ENCODE measurements around the gene CASKIN2.
A peak's percentile ranks its signal among the peaks of the same experiment; 100 is the strongest.

Gene CASKIN2

DNA sequence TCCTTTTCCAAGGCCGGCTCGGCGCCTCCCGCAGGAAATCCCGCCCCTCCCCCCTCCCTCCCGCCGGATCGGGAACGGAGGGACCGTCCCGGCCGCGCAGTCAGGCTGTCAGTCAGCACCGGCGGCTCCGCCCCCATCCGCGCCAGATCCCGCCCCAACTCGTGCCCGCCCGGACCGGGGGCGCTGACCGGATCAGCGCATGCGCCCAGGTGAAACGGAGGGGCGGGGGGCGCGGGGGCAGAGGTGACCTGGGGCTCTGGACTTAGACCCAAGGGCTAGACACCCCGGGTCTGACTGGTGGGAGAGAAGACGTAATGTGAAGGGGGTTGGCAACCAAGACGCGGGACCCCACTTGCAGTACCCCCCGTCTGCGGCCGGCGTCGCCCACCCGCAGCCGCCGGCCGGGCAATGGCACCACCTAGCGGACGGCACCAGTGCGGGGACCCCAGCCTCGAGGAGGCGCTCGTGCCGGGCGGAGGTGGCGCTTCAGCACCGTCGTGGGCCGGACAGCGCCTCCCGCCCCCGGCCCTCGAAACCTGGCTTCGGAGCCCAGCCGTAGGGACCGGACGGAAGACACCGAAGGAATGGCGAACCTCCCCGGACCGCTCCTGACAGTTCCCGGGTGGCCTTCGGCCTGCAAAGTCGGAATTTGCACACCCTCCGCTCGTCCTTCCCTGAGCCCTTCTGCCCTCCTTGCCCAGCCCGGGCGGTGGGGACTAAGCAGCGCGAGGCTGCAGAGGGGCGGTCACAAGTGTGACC is at the start of gene CASKIN2:
Gene CASKIN2, minus strand, starts transcription at position 42 of the 759 bp plus-strand sequence. CDS start 1,733 bp downstream, outside the sequence.
- Histone ChIP-seq H3K27ac (peak within 1 kb of the TSS; percentile 42 to 93 (median 86)), H3K4me3 (peak within 1 kb of the TSS; percentile 73 to 96 (median 93))

GRCh38 chr17:75565066-75565465 is 49.7 kb upstream of the CASKIN2 start:
- Histone ChIP-seq H3K4me3 (no peak overlapping the region), H3K27ac (peak overlapping the region in 2 of 21 experiments; percentile 8 to 47)

- H3K4me3 ChIP-seq, result no peak overlapping the region
- H3K27ac ChIP-seq, result peak overlapping the region in 1 of 21 experiments; percentile 19
Measured at GRCh38 chr17:75564195-75564594, 48.9 kb upstream of the CASKIN2 start.

- H3K27ac ChIP-seq, result no peak overlapping the region
- H3K4me3 ChIP-seq, result no peak overlapping the region
Measured at GRCh38 chr17:75563063-75563758, 47.9 kb upstream of the CASKIN2 start.

DNA sequence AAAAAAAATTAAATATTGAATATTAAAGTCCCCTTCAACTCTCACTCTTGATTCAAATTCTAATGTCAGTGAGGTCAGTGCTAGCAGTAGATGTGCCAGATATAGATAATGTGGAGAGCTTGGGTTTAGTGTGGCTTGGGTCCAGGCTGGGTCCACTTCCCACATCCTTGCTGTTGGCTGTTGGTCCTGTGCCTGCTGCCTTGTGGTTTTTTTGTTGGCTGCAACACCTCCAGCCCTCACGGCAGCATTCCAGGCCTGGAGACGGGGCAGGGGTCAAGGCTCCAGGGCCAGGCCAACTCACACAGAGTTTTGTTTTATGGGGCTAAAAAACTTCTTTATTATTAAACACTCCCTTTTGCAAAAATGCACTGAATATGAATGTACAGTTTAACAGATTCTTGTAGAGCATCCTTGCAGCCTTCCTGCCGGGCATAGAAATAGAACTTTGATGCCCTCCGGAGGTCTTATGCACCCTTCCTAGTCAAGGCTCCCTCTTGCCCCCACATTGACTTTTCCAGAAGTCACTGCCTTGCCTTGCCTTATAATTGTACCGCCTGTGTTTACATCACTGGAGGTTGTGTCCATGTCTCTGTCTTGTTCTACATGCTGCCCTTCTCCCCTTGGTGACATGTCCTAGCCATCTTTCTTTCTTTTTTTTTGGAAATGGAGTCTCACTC is 46.7 kb upstream of the CASKIN2 start:
- no peak overlapping the region for H3K27ac ChIP-seq
- no peak overlapping the region for H3K4me3 ChIP-seq

DNA sequence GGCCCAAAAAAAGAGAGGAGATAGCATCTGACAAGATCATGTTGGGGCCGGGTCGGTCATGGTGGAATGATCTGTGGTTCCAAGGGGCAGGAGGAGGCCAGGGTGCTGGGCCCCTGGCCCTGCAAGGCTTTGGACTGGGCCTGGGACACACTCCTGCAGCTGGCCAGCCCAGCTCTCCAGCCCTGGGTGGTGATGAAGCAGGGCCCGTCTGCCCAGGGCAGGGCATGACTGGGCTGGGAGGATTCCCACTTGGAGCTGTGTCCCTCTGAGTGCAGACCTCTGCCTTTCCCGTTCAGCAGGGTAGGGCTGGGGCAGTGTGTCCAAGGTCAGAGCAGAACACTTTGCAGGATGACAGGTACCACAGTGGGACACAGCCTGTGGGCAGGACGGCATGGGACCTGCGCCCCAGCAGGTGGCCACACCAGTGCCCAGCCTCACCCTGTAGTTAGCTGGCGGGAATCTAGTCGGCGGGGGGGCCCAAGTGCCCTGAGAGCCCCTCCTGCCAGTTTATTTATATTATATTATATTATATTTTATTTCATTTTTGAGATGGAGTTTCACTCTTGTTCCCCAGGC is 44.7 kb upstream of the CASKIN2 start:
- H3K4me3 ChIP-seq, result no peak overlapping the region
- no peak overlapping the region for H3K27ac ChIP-seq

GRCh38 chr17:75558666-75559530 is 43.6 kb upstream of the CASKIN2 start:
- Histone ChIP-seq H3K4me3 (no peak overlapping the region), H3K27ac (no peak overlapping the region)

GRCh38 chr17:75557852-75558665 is 42.7 kb upstream of the CASKIN2 start:
- Histone ChIP-seq H3K4me3 (no peak overlapping the region), H3K27ac (no peak overlapping the region)

DNA sequence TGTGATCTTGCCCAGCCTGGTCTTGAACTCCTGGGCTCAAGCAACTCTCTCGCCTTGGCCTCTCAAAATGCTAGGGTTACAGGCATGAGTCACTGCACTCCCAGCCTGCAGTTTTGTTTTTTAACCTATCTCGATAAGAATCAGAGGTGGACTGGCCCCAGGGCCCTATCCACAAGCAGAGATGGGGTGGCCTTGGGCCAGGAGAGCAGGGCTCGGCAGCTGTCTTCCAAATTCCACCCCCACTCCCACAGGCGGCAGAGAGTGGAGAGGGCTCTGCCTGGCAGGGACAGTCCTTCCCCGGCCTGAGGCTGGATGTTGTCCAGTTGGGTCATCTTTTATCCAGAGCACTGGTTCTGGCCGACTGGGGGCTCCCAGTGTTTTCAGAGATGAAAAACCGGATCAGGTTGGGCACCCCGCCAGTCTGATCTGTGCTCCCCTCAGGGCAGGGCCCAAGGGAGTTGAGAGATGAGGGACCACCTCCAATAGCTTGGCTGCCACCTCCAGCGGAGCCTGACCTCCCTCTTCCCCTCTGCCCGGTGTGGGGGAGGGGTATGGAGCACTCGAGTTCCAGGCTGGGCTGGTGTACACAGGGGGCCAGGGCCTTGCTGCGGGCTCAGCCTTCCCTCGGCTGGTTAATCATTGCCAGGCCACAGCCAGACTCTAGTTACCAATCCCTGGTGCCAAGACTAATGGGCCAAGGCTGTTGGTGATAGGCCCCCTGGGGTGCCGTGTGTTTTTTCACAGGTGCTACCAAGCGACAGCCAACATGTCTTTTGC is 41.9 kb upstream of the CASKIN2 start:
- no peak overlapping the region for H3K27ac ChIP-seq
- H3K4me3 ChIP-seq, result no peak overlapping the region

GRCh38 chr17:75555679-75556153 is 40.4 kb upstream of the CASKIN2 start:
- Histone ChIP-seq H3K4me3 (no peak overlapping the region), H3K27ac (no peak overlapping the region)

- no peak overlapping the region for H3K27ac ChIP-seq
- no peak overlapping the region for H3K4me3 ChIP-seq
Measured at GRCh38 chr17:75553295-75554110, 38.2 kb upstream of the CASKIN2 start.

- no peak overlapping the region for H3K4me3 ChIP-seq
- no peak overlapping the region for H3K27ac ChIP-seq
Measured at GRCh38 chr17:75552425-75553294, 37.3 kb upstream of the CASKIN2 start.

DNA sequence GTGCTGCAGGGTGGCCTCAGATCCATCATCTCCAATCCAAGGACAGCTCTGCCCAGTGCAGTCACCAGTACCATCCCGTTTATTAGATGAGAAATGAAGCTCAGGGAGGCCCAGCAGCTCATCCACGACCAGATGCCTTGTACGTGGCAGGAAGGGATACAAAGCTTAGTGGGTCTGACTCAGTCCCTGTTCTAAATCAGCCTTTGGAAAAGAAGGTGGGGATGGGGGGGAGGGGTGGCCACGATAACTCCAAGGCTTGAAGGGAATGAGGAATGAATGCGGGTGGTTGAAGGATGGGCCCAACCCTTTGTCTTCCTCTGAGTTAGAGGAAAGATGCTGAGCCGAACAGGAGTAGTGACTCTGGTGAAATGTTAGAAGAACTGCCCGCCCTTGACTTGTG is 35.9 kb upstream of the CASKIN2 start:
- Histone ChIP-seq H3K4me3 (no peak overlapping the region), H3K27ac (peak overlapping the region in 2 of 21 experiments; percentile 54 to 80)

DNA sequence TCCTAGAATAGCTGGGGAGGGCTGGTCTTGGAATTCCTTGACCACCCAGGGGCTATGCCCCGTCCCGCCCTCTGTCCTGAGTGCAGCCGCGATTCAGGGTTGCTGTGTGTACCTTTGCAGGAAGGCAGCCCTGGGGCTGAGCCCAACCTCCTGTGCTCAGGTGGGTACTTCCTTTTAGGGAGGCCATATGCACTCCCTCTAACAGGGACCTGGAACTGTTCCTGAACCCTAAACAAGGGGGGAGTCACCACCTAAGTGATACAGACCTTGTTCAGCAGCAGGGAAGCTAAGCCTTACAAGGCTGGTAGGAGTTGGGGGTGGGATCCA is 34.8 kb upstream of the CASKIN2 start:
- Histone ChIP-seq H3K4me3 (no peak overlapping the region), H3K27ac (peak overlapping the region in 16 of 21 experiments; percentile 16 to 91 (median 80))

- Histone ChIP-seq H3K4me3 (no peak overlapping the region), H3K27ac (peak overlapping the region in 19 of 21 experiments; percentile 53 to 91 (median 80))
Measured at GRCh38 chr17:75549246-75550138, 34.2 kb upstream of the CASKIN2 start.
